GM18507 (cell line): ENCODE results near the gene PRKCZ.

Experiments used
- DNase-seq: peaks from one replicate; pipeline ENCODE4 v3.0.0; 2011; ENCODE audit warnings: low read depth; ENCODE audit not compliant: insufficient read length; ENCODE audit errors: extremely low spot score
- FAIRE-seq: peaks from 2 replicates; lab custom pipeline; 2011; peaks lifted over from hg19 to GRCh38; lab: Jason Lieb, UNC

PRKCZ gene

DNA sequence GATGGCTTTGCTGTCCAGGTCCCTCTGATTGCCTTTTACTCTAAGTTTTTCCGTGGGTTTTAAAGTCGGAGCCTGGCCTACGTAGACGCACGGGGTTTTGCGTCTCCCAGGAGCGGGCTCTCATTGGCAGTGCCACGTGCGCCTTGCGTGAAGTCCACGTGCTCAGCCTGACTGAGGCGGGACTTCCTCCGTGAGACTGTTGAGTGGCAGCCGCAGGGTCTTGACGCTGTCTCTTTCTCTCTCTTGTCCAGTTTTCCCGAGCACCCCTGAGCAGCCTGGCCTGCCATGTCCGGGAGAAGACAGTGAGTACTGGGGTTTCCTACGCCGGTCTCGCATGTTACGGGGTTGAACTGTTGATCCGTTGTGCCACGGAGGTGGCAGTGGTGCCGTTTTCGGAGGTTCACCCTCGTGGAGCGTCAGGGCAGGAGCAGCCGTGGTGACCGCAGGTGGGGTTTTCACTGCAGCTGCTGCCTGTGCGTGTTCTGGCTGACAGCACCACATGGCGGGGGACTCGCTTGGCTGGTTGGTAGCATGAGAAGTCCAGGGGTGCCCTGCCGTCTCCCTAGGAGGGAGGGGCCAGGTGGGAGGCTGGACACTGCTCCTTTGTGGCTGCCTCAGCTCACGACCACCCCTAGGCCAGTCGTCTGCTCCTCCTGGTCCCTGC lies 9.2 kb downstream of the PRKCZ start:
- FAIRE-seq (no peak), DNase-seq (no peak)

DNA sequence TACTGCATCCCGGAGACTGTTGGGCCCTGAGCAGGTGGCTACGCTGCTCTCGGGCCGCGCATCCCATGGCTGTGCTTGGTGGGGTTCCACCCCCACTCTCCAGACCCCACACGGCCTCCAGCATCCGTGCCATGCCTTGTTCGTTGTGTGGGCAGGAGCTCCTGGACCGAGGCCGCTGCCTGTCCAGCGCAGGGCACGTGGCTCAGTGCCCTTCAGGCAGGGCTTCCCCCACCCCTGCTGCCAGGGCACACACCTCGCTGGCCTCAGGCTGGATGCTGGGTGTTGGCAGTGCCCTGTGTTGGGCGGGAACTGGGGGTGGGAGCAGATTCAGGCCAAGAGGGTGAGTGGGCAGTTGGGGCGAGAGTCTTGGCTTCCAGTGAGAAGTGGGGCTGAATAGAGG lies 9.9 kb downstream of the PRKCZ start:
- FAIRE-seq = no peak
- no peak for DNase-seq

DNA sequence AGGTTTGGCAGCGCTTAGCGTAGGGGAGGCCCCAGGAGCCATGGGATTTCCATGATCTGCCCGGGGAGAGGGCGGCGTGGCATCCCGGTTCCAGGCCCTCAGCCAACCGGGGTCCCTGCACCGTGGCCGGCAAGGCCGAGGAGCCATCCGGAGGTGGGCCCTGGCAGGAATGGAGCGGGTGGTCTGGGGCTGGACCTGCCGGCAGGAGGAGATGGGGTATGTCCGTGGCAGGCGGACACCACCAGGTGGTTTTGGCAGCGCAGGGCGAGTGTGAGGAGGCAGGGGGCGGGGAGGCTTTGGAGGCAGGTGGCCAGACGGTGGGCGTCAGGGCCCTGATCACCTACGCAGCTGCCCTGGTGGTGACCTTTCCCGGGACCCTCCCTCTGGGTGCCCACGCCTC lies 10.3 kb downstream of the PRKCZ start:
- no peak for DNase-seq

DNA sequence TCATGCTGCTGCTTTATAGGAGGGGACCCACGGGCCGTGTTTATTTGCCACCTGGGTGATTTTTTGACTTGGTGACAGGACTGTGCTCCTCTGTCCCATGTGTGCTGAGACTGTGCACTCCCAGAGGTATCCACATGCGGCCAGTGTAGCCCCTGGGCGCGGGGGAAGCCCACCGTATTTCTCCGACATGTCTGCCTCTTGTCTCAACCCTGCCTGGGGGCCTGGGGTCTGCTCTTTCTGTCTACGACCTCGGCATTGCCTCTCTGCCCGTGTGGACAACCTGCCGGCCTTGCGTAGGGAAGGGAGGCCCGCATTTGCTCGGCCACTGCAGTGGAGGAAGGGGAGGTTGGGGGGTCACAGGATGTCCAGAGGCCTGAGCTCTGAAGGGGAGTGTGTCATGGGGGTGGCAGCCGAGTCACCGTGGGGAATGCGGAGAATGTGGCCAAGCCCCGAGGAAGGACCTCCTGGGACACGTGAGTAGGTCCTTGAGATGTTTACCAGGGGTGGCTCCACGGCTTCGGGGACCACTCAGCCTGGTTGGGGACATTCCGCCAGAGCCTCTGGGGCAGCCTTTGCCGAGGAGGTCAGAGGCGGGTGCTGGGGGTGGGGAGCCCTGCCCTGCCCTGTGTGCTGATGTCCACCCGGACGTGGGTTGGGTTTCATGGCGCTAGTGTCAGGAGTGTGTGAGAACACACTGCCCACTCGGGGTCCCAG lies 11.0 kb downstream of the PRKCZ start:
- DNase-seq (no peak), FAIRE-seq (no peak)

More for the DNA sequence above, 10.3 kb downstream of the PRKCZ start:
- FAIRE-seq = no peak

DNA sequence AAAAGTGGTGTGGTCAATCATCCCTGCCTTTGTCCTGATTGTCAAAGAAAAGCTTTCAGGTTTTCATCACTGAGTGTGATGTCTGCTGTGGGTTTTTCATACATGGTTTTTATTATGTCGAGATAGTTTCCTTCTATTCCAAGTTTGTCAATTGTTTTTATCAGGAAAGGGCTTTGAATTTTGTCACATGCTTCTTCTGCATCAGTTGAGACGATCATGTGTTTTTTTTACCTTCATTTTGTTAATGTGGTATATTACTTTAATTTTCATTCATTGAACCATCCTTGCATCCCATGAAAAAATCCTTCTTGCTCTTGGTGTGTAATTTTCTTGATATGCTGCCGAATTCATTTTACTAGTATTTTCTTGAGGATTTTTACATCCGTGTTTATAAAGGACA lies 15.5 kb downstream of the PRKCZ start:
- DNase-seq (no peak), FAIRE-seq (no peak)

DNA sequence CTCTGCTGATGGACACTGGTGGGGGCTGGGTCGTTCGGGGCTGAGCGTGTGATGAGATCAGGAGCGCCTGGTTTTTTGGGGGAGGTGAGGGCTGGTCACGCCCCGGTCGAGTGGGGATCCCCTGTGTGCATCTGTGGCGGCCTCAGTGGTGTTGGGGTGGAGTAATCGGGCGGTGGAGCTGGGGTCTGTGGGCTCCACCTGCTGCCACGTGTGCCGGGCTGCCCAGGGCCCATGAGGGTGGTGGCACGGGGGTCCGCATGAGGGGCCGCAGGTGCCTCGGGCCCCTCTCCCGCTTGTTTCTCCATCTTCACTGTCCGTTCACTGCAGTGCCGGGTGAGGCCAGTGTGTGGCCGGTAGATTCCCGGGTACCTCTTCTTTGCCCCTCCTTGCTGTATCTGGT lies 17.2 kb downstream of the PRKCZ start:
- DNase-seq (no peak), FAIRE-seq (no peak)

DNA sequence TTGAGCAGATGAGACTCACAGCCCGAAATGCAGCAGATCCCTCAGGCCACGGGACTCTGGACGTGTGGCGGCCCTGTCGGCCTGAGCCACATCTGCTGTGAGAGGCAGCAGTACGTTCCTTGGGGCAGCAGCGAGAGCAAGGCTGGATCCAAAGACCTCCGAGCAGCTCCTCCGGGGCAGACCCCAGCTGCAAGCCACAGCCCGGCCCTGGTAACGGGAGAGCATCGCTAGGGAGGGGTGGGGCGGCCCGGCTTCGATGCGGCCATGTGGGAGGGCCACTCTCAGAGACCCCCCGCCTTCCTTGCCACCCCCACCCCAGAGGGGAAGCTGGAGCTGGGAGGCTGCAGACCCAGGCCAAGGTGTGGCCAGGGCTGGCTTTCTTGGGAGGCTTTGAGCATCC lies 17.8 kb downstream of the PRKCZ start:
- no peak for DNase-seq
- no peak for FAIRE-seq

DNA sequence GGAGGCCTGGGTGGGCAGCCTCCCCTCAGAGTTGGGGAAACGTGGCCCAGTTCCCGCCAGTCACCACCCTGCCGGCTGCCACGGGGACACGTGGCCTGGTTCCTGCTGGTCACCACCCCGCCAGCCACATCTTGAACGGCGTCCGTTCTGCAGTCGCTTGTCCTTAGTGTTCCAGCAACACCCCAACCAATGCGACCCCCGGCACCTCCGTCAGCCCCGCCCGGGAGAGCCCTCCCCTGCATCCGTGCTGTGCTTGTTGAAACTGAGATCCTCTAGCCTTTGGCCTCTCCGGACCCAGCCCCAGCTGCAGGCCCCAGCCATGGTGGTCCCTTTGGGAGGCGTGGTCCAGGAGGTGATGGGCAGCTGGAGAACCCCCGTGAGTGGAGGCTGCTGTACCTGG lies 18.7 kb downstream of the PRKCZ start:
- FAIRE-seq = no peak
- no peak for DNase-seq

DNA sequence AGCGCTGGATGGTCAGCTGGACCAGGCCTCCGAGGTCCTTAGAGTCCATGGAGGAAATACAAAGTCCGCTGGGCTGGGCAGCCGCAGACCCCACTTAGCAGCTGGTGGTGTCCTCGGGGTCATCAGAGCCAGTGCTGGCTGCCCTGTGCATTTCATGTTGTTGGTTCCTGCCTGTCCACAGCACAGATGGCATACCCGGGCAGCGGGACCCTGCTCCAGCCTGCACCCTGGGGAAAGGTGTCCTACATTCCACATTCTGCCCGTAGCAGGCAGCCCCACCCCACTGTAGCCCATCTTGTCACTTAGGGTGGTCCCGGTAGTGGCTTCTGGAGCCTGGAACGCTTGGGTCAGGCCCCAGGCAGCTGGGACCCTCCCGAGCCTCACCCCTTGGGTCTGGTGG lies 19.8 kb downstream of the PRKCZ start:
- DNase-seq (no peak), FAIRE-seq (no peak)

DNA sequence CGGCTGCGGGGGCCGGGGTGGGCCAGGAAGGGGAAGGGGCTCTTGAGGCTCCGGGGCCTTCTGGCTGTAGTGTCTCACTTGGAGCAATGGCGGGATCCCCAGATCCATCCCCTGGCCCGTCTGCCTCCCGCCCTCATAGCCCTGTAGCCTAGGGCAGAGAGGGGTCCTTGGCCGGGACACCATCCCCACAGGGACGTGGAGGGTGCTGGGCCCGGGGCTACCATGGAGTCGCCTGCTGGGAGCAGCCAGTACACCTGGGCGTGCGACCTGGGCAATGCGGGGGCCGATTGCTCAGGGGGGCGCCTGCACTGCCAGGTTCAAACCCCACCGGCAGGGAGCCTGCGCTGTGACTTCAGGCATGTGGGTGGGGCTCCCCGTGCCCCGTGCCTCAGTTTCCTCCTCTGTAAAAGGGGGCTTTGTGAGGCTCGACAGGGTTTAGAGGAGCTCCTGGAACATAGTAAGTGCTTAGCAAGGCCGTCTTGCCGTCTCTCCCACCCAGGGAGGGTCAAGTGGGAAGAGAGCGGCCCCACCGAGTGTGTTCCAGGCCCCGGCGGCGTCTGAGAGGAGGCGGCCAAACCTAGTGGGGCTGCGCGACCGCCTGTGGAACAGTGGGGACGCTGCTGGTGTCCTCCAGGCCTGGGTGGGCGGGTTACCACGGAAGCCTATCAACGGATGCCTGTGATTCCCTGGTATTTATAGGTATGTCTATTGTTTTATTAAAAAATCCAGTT lies 20.8 kb downstream of the PRKCZ start:
- FAIRE-seq (no peak), DNase-seq (no peak)

DNA sequence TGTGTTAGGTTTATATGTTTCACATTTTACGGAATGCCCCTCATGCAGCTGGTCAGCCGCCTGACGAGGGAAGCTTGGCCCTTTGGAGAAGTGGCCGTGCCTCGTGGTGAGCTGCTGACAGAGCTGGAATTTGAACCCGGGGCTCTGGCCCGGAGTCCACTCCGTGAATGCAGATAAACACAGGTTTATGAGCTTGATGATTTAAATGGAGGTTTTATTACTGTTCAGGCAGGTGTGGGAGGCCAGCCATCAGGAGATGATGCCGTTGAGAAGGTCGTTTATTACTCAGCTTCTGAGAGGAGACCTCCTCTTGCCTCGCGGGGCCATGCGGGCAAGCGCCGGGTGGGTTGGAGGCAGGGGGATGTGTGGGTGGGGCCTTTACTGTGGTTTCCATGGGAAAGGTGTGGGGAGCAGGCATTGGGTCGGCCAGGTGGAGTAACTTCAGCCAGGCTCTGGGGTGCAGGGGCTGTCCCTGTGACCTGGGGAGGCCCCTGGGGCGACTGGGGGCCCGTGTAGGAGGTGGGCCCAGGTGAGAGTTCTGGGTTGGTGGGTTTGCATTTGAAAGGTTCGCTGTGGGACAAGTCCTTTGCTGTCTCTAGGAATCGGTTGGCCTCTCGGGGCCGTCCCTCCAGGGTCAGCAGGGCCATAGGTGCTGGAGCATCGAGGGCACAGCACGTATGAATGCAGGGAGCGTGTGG lies 22.0 kb downstream of the PRKCZ start:
- FAIRE-seq (no peak), DNase-seq (no peak)

DNA sequence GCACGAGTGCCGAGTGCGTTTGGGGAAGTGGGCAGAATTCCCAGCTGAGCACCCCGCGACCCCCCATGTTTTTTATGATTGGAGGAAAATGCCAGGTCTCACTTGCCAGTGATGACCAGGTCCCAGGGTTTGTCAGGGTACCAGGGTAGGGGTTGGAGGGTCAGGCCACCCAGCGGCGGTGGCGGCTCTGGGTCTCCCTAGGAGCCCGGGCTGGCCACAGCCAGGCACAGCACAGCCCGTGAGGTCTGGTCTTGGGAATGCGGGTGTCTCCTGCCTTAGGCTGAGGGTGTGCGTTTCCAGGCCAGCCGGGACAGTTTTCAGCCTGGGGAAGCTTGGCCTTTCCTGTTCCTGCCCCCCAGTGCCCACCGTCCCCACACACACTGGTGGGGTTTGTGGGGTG lies 22.7 kb downstream of the PRKCZ start:
- DNase-seq = no peak
- FAIRE-seq = no peak

DNA sequence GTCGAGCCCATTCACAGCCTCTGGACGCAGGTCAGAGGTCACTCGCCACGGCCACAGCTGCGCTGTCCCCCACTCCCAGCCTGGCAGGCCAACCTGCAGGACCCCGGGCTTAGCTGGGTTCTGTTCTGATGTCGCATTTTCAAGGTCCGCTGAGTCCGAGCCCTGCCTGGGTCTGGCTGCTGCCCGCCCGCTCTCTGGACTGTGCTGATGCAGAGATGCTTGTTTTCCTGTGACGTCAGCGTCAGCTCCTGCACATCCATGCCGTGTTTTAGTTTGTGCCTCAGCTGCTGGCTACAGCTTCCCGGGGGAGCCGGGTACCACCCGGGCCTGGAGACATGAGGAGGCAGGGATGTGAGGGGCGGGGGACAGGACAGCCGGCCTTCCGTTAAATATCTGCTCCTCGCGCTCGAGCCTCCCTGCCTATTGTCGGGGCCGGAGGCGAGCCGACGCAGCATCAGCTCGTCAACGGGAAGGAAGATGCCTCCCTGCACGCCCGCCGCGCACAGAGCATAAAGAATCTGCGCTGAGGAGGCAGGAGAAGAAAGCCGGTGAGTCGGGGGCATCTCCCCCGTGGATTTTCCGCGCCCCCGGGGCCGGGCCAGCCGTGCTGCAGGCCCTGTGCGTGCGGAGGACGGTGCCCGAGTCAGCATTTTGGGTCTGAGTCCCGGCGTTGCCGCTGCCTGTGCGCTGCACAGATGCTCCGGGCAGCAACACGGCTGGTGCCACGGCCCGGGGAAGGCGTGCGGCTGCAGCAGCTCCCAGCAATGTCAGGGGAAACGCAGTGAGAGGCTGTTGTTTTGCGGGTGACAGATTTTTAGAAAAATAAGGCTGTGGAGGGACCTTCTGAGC lies 23.4 kb downstream of the PRKCZ start:
- FAIRE-seq (no peak), DNase-seq (no peak)

DNA sequence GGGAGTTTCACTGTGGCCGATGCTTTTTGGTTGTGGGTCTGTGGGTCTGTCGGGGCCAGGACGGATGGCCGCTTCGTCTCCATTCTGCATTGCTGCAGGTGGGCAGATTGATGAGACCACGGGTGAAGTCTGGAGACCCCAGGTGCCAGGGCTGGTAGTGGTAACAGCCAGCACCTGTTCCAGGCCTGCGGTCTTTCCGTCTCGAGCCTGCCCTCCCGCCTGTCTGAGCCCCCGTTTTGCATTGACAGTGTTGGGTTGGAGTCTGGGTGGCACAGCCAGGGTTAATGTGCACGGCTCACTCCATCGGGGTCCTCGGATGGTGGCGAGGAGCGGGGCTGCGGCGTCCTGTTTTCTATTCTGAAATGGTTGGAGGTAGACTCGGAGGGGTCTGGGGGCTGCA lies 24.2 kb downstream of the PRKCZ start:
- FAIRE-seq (no peak), DNase-seq (no peak)

DNA sequence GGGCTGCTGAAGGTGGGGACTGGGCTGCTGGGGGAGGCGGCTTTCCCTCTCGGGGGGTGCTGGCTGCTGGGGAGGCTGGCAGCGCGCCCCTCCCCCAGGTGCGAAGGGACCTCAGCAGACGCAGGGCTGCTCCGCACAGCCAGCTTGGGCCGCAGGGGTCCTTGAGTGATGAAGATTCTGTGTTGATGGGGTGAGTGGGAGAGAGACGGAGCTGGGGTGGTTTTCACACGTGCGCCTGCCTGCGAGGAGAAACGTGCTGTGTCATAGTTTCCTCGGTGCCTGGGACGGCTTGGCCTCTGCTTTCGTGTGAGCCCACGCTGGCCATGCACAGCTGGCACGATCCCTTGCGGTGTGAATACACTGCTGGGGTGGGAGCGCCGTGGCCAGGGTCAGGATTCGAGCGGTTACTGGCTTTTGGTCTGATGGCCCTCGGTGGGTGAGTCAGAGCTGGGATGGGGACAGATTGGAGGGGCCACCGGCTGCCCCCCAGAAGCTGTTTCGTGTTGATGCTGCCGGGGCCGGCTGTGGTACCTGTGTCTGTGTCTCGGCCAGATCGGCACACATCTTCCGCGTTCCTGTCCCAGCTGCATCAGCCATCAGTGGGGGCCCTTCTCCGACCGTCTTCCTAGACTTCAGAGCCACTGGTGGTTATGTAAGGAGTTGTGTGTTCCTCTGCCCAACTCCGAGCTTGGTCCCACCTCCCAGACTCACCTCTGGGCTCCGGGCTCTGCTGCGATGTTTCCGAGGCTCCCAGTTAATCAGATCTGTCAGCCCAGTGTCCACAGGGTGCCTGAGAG lies 24.9 kb downstream of the PRKCZ start:
- DNase-seq (no peak), FAIRE-seq (no peak)

DNA sequence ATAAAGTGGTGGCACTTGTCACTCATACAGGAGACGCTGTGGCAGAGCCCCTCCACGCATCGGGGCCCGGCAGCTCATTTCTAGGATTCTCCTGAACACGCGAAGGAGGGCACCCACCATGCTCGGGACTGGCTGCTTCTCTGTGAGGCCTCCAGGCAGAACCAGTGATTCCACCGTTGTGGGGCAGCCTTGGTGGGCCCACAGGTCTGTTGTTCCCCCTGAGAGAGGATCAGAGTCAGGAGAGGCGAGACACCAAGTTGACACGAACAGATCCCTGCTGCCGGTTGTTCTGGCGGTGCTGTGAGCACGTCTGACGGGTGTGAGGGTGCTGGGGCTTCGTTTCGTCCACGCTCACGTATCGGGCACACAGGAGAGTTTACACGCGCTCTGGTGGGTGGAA lies 26.6 kb downstream of the PRKCZ start:
- FAIRE-seq (no peak), DNase-seq (no peak)

DNA sequence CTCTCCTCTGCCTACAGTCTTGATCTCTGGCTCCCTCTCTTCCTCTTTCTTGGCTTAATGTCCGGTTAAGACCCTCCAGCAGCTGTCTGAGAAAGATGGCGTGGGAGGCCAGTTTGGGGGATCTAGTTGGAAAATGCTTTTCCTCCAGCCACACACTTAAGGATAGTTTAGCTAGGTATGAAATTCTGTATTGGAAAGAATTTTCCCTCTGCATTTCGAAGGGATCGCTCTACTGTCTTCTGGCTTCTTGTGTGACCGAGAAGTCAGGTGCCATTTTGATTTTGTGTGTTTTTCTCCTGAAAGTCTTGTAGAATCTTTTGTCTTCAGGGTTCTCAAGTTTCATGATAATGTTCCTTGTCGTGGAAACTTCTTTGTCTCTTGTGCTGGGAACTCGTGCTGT lies 28.0 kb downstream of the PRKCZ start:
- FAIRE-seq (no peak), DNase-seq (no peak)

DNA sequence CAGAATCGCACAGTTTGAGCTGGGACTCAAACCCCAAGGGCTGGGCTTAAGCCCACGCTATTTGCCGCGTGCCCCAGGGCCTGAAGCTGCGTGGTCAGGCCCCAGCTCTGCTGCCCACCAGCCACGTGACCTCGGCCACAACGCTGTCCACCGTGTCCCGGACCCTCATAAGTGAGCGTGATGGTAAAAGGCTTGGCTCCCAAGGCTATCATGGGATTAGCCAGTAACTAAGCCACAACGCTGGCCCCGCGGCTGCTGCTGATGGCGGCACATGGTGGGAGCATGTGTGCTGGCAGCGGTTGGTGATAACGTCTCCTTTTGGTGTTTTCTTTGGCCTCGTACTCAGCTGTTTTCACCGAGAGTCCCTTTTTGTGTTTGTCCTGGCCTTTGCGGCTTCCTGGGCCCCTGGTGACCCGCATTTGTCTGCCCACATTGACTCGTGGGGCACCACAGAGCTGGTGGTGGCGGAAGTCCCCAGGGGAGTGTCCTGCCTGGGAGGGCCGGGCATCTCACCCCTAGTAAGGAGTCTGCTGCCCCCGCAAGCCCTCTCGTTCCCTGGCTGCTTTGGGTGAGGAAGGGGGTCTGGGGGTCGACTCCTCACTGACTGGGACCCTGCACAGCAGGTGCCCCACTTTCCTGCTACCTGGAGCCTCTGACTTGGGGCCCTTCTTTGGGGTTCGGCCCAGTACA lies 29.3 kb downstream of the PRKCZ start:
- DNase-seq (no peak), FAIRE-seq (no peak)
